A172 (cell line): ENCODE measurements around the gene ZFHX3. TPM values are rescaled to one million over a fixed set of nuclear protein-coding genes. Genes with fewer than 3 reads are reported as not detected.

Source experiments
- DNase-seq: peaks from one replicate; pipeline ENCODE4 v3.0.0-alpha.2; 2015; ENCODE audit warnings: low spot score
- total RNA-seq: library from RNA; depleted of rRNA; stranded (reverse); fragments of >200 nt; shearing (Covaris generic); gene quantifications from 2 replicates; pipeline ENCODE4 v1.2.3, GENCODE V29; 2014

The ZFHX3 gene
- total RNA-seq, 1 experiment from 2014 or later, result 2.5 TPM

DNA sequence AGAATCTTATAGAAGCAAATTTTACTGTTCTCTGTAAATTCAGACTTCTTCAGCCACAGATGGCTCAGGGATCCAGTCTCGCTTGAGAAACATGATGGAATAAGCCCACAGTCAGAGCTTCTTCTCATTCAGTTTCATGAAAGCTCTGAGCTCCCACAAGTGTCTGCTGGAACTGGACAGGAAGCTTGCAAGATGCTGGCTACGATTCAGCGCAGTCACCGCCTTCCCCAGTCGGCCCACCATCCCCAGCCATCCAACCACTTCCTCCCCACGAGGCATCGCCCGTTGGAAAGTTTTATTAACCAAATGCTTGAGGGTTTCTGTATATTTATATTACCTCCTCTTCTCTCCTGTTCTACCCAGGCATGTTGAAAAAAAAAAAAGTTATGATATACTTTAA lies 171.7 kb downstream of the ZFHX3 start:
- peak; percentile 90 for DNase-seq

DNA sequence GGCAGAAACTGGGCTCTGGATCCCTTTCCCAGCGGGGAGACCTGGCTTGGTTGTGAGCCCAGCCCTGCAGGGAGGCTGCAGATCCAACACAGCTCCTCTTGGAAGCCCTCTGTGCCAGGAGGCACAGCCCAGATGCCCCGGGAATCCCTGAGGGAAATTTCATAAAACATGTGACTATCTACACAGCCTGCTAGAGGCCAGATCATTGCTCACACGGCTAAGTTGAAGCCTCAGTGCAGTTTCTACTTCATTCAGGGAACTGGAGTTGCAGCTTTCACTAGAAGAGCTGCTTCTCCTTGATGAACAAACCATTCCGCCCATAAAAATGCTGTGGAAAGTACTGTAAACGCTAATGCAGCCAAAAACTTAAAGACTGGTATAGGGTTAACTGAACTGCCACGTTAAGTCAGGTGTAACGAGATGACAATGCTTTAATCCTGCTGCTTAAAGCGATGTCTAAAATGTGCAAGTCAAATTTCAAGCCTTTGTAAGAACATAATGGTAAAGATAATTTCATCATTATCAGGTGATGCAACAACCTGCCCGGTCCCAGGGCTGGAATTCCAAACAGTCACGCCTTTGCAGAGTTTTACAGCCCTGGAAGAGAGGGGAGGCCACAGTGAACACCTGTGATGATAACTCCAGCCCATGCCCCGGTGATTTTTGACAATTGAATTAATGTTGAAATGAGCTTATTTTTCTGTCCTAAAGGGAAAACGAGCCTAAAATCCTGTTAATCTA lies 172.5 kb downstream of the ZFHX3 start:
- peak; percentile 13 for DNase-seq

DNA sequence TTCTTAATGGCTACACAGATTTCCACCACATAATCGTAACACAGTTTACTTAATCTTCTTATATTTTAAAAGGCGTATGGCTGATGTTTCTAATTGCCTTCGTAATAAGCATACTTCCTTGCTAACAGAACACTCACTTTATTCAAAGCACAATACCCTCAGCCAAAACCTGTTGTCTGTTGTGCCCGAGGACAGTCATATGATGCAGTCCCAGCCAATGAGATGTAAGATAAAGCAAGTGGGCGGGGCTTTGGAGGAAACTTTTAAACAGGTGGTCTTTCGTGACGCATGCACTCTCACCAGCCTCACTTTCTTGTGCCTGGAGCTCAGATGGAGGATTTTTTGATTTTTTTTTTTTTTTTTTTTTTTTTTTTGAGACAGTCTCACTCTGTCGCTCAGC lies 174.1 kb downstream of the ZFHX3 start:
- no peak for DNase-seq

DNA sequence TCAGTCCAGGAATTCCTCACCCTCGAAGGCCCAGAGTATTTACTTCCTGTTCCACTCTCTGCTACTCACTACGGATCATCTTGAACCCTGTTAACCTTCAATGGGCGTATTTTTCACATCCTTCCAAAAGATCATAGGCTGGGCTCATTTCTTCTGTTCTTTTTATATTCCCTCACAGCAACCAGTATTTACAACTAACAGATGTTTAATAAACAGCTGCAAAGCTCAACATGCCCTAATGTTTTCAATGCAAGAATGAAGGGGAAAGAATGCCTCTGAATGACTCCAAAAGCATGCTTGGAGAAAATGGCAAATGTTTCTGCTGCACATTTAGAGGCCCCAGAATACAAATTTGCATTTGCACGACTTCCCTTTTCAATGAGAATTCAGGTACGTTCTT lies 174.9 kb downstream of the ZFHX3 start:
- DNase-seq, result no peak

DNA sequence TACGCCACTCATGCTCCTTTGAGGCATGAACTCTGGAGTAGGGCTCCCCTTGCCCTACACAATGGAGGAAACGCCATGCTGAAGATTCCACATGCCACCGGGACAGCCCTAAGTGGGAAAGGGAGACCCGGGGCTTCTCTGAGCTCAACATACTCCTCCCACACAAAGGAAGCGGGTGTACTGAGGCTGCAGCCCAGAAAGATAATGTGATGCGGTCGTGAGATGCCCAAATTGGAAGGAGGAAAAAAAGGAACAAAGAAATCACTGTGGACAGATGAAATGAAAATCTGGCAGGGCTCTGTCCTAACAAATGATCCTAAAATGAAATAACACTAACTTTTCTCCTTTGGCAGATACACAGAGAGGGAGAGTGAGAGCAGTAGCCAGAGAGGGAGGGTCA lies 182.1 kb downstream of the ZFHX3 start:
- no peak for DNase-seq

DNA sequence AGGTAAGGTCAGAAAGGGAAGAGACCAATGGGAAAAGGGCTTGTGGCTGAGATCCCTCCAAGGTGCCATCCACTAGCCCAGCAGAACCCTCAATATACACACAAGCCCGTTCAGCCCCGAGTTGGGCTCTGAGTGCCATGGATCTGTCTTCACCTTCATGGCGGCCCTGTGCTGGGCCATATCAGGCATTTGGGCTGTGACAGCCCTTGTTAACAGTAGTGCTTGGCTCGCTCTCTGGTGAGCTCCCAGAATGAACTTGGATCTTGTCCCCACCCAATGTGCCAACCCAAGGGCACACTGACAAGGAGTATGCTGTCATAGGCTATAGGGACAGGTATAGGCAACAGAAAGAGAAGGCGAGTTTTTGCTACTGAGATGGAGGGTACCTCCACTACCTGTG lies 182.7 kb downstream of the ZFHX3 start:
- no peak for DNase-seq

DNA sequence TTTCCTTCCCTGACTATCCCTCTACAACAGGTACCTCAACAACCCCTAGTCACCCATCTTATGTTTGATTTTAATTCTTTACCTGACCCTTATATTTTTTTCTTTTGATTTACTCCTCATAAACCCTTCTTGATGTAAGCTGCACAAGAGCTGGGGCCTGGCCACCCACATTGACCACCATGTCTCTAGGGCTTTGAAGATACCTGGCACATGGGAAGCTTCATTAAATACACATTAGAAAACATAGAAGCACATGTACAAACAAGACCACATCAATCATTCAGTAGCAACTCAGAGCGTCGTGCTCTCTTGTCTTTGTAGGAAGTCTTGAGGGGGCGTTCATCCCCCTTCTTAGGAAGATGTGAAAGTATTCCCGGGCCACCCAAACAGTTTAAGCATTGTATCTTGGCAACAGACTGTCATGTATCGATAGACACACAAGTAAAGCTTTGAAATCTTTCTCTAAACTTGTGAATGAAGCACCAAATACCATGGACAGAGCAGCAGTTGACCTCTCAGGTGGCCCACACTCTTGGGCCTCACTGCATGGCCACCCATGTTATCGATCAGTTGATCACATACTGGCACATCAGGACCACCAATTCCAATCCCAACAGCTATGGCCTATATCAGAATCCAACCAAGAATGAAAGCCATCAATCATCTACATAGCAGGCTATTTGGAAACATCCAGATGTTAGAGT lies 183.6 kb downstream of the ZFHX3 start:
- no peak for DNase-seq

DNA sequence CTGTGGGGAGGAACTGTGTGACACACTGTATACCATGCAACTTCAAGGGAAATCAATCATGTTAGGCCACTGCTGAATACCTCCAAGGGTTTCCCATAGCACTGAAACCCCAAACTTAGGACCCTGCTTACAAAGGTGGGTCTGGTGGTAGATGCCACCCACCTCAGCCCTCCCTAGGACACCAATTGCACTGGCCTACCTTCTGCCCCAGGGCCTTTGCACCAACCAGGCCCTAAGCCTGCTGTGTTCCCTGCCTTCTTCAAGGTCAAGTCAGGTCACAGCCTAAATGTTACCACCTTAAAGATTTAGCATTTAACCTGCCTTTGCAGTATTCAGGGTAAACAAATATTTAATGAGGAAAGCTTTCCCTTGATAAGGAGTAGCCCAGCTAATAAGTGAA lies 185.8 kb downstream of the ZFHX3 start:
- no peak for DNase-seq

DNA sequence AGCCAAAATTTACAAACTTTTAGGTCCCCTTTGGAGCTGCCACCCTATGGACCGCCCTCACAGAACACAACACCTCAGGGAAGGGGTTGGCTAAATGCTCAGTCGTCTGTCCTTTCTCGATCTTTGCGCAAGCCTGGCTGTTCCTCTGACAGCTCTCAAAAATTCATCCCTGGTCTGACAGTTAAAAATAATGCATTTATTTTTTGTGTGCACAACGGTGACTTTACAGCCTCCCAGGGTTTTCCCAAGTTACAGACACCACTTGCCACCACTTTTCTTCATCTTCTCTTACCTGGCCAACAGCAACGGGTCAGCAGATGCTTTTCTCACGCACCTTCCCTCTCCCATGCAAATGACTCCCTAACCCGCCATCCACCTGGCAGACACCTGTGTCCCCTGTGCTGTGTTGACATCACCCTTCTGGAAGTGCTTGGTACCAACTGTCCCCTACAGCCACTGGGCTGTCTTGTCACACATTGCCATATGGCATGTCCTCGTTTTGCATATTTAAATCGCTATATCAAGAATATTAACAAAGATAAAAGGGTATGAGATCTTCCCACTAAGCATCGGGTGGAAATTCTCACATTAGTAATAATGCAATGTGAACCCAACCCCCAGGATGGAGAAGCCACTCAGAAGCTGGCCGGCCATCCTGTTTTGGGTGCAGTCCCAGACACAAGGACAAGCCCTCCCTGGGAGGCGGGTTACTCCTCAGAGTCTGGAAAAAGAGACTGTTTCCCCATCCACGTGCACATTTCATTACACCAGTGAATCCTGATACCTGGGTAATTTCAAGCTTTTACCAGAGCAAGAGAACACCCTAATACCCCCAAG lies 187.0 kb downstream of the ZFHX3 start:
- no peak for DNase-seq

DNA sequence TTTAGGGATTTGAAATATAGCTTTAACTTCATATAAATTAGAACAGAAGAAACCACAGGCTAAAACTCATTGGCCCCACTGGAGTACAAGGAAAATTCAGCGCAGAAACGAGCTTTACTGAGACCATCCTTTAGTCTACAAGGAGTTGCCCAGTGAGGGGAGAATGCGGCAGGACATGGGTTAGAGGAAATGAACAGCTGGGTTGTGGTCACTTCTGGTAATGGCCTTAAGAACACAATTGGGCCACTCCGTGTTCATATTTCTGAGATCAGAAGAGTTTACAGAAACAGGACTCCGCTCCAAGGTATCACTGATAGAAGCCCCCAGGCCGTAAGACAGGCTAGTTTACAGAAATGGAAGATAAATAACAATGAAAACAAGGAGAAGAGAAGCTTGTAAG lies 188.3 kb downstream of the ZFHX3 start:
- no peak for DNase-seq

DNA sequence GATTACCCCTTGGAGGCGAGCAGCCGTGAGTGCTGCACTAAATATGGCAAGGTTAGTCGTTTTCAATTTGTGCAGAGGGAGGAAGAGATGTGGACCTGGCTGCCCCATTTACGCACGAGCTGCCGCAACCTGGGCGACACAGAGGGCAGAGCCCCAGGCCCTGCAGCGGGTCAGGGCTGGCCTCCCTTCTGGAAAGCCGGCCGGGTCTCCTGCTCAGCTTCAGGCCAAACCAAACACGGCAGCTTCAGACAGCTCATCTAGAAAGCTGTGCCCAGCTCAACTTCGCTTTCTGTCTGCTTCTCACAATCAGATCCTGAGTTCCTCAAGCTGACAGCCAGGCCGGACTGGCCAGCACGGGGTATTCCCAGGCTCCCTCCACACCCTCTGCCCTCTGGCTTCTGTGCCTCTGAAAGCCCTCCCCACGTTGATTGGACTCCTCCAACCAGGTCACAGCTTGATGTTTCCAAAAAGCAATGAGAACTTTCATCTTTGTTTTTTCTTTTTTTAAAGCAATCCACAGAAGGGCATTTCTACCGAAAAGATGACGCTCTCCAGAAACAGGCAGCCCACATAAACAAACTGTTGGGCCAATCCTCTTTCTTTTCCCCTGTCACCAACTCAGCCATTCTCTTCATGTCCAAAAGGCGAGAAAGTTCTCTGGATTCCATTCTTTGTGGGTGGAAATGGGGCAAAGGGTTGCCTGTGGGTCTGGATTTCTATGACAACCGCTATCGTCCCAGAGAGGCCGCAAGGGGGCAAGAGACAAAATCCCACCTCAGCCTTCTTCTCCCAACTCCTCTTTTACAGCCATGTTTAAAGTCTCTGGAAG lies 189.0 kb downstream of the ZFHX3 start:
- DNase-seq, result no peak

DNA sequence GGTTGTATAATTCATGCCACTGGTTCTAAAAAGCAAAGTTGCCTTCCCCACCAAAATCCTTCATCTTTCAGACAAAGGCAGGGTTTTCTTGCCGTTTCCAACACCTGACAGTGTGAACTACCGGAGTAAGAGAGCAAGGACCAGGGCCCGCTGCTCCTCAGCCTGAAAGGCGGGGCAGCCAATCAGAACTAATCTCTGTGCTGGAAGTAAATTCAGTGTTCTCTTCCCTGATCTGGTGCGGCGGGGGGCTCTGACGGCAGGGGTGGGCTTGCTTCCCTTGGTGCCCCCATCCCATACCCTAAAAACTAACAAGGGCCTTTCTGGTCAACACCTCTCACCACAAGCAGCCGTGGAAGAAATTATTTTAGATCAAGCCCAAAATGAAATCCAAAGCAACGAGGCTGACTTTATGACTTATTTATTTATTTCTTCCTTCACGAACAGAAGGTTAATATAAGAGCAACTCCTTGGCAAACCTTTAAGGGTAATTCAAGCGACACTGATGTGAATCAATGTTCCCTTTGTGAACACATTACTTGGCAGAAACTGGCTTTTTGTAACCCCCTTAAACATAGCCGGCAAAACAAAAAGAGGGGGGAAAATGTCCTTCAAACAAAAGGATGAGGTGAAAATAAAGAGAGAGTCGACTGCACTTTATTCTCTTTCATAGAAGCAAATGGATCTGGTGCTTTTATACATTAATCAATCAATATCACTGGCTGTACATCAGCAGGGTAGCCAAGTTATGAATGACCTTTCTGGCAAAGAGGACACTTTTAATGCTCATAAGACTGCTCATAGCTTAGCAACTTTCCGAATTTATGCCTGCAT lies 189.9 kb downstream of the ZFHX3 start:
- no peak for DNase-seq

DNA sequence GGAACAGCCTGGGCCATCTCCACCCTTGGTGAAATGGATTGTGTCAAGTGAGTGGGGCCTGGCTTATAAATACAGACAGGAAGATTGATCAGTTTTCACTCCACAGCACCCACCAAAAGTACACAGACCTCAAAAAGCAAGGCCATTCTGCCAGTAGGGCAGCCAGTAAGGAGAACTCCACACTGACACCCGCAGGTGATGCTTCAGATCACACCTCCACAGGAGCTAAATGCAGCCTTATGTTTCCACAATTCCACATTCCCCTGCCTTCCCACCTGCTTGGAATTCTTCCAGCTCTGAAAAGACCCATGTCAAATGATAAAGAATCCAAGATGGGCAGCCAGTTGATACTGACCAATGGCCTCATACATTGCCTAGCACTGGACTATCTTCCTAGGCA lies 191.1 kb downstream of the ZFHX3 start:
- DNase-seq, result peak; percentile 19

DNA sequence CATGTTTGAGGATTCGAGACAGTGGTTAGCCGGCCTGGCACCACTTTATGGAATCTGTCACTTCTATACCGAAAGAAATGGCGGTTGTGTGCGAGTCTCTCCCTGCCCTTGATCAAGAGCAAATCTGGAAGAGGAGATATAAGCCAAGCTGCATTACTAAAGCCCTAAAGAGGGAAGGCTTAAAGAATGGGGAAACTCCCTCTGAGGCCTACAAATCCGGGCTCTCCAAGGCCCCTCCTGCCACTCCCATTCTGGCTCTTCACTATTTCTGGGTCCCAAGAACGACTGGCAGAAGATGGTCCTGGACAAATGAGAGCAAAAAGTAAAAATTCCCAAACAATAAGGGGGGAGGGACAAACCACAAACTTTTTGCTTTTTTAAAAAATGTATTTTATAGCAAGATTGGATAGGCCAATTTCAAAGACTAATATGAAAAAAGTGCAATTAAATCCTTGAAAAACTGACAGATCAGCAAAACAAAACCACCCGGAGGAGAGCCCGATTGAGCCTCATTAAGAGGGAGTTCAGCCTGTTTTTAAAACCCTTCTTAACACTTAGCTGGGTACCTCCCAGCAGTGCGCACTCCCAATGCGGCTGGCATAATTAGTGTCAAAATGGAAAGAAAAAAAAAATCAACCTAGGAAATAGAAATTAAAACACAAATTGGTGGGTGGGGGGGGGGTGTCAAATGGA lies 193.5 kb downstream of the ZFHX3 start:
- no peak for DNase-seq

DNA sequence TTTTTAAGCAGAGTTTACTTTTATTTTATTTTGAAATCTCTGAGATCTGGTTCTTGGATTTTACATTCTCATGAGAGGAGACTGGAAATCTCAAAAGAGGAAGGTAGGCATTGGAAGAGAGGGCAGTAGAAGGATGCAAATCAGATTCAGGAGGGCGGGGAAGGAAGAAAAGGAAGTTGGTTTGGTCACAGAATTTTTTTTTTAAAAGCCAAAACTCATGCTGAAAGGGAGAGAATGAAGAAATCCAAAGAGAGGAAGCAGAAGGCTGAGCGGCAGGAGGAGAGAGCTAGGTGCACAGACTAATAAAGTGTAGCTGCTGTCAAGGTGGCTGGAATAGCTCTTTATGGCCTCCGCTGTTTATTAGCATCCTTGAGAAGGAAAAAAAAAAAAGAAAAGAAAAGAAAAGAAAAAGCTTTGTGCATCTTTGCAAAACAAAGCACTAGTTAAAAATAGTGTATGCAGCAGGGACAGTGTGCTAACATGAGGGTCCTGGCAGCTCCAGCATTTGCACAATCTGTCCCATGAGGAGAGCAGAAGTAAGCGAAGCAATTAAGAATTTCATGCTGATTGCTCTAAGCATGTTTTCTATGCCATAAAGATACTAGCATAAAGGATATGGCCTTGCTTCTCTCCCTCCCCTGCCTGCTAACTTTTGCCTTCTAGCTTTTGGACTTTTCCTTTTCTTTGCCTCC lies 194.2 kb downstream of the ZFHX3 start:
- DNase-seq, result no peak

DNA sequence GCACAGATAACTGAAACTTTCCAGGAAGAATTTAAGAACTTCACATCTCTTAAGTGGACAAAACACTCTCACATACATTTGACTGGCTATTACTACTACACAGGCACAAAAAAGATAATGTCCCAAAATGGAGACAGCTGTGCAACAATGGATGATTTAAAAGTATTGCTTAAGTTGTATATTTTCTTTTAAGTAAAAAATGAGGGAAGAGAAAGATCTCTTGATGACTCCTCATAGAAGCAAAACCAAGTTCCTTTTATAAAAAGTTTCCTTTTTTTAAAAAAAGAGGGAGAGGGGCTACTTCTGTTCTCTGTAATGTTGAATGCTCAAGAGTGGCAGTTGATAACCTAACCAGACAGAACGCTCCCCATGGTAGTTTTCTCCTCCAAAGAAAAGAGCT lies 195.5 kb downstream of the ZFHX3 start:
- DNase-seq, result no peak

DNA sequence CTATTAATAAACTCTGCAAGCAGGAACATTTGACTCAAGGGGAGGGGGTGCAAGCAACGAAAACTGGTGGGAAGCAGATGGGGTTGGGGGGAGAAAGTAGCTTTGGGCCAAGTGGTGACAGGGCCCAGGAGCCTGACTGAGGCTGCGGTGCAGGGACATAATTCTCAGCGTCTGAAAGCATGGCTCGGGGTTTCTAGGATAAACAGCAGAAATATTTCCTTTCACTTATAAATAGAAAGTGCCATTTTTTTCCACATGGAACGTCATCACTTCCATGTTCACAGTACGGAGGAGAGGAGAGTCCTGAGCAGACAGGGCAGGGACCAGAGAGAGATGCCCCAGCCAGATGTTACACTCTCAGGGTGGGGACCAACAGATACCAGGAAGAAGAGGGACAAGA lies 197.1 kb downstream of the ZFHX3 start:
- DNase-seq, result no peak

DNA sequence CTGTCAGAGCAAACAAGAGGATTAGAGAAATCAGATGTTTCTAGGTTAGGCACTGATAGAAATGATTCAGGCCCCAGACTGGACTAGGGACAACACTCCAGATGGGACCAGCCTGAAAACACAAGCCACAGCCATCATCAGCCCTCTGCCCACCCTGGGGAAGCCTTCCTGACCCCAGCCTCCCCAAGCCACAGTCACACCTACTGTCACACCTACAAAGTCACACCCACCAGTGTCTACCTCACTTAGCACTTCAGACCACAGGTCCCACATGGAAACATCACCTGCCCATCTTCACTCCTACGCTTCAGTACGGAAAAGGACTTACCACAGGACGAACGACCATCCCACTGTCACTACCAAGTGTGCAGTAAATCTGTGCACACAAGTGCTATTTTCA lies 197.9 kb downstream of the ZFHX3 start:
- DNase-seq, result no peak

DNA sequence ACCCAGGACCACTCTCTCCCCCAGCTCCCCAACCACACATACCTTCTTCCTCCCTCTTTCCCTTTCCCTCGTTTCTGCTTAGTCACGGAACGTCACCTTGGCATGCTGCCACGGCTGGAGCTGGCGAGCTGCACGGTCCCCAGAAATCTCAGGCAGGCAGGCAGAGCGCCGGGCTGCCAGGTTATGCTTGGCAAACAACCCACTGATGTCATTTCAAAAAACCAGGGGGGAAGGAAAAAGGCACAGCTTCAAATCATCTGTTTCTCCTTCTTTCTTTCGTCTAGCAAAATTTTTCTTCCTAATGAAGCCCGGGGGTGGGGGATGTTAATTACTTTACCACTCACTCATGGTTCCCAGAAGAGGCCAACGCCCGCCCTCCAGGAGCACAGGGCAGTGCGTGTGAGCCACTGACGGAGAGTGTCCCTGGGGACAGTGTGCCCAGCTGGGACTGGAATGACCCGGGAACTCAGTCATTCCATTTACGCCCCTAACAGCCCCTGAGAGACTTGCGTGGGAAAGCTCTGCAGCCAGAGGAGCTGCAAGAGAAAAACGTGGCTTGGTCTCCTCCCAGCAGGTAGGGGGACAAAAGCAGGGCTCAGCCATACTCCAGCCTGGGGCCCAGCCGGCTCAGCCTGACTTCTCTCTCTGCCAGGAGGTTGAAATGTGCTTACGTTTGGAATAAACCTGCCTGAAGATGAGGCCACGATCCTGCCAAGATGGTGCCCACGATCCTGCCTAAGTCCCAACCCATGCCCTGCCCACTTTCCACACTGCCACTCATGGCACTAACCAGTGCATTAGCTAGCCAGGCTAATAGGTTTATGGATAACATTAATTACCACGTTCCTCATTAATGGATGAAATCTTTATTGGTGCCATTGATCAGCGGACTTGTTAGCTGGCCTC lies 198.9 kb downstream of the ZFHX3 start:
- DNase-seq, result peak; percentile 86
